Cerebellar nuclear complex (tissue), 1 donor: Measurements from ENCODE around the gene AFAP1L2.

ENCODE experiments used
- DNase-seq, 2 experiments: peaks; one replicate each; lab custom pipeline; 2025; lab: John Stamatoyannopoulos, UW

Gene AFAP1L2

GRCh38 chr10:114291076-114291475 lies 113.2 kb downstream of the AFAP1L2 start:
- DNase-seq, result no peak

- no peak for DNase-seq
These were observed 114.3 kb downstream of the AFAP1L2 start for GRCh38 chr10:114290038-114290437.

GRCh38 chr10:114289096-114289436 lies 115.2 kb downstream of the AFAP1L2 start:
- DNase-seq, result no peak

- no peak for DNase-seq
These were observed 115.7 kb downstream of the AFAP1L2 start for GRCh38 chr10:114288424-114289095.

GRCh38 chr10:114286921-114287320 lies 117.4 kb downstream of the AFAP1L2 start:
- no peak for DNase-seq

- DNase-seq, result no peak
These were observed 118.3 kb downstream of the AFAP1L2 start for GRCh38 chr10:114285961-114286441.

GRCh38 chr10:114284346-114285071 lies 119.8 kb downstream of the AFAP1L2 start:
- DNase-seq, result no peak

GRCh38 chr10:114283535-114284234 lies 120.6 kb downstream of the AFAP1L2 start:
- DNase-seq, result no peak

- no peak for DNase-seq
These were observed 121.2 kb downstream of the AFAP1L2 start for GRCh38 chr10:114283091-114283490.

- DNase-seq, result no peak
These were observed 121.8 kb downstream of the AFAP1L2 start for GRCh38 chr10:114282526-114282925.

- no peak for DNase-seq
These were observed 122.8 kb downstream of the AFAP1L2 start for GRCh38 chr10:114281461-114281860.

GRCh38 chr10:114281006-114281405 lies 123.3 kb downstream of the AFAP1L2 start:
- DNase-seq, result no peak

- DNase-seq, result no peak
These were observed 124.2 kb downstream of the AFAP1L2 start for GRCh38 chr10:114279901-114280644.

- DNase-seq, result no peak
These were observed 125.0 kb downstream of the AFAP1L2 start for GRCh38 chr10:114279289-114279688.

- no peak for DNase-seq
These were observed 125.5 kb downstream of the AFAP1L2 start for GRCh38 chr10:114278884-114279191.

GRCh38 chr10:114278140-114278883 lies 126.0 kb downstream of the AFAP1L2 start:
- no peak for DNase-seq

GRCh38 chr10:114276671-114277070 lies 127.6 kb downstream of the AFAP1L2 start:
- DNase-seq, result no peak

- no peak for DNase-seq
These were observed 128.2 kb downstream of the AFAP1L2 start for GRCh38 chr10:114276066-114276465.

- DNase-seq, result no peak
These were observed 129.5 kb downstream of the AFAP1L2 start for GRCh38 chr10:114274616-114275453.

- no peak for DNase-seq
These were observed 130.4 kb downstream of the AFAP1L2 start for GRCh38 chr10:114273910-114274309.

GRCh38 chr10:114272696-114273095 lies 131.6 kb downstream of the AFAP1L2 start:
- no peak for DNase-seq
